Gastrocnemius medialis (tissue), 4 donors: Measurements from ENCODE around the gene ANHX. TPM values are rescaled to one million over a fixed set of nuclear protein-coding genes. Genes with fewer than 3 reads are reported as not detected.

Experiments
- ATAC-seq, 2 donors: fragments of 150-250 bp; one replicate each; pipeline ENCODE4 v1.9.1; 2016
- DNase-seq, 2 donors: peaks; one replicate each; pipeline ENCODE4 v3.0.0-alpha.2; 2019
- H3K27ac ChIP-seq, 4 donors: fragments of 200-600 bp; sonication (generic); 1 replicate in 1 of 4; 2 replicates in 3 of 4; pipeline ENCODE4 v1.5.1; 2016 to 2018; ENCODE audit warnings: mild to moderate bottlenecking in 2 of 4, moderate library complexity in 1 of 4
- H3K27me3 ChIP-seq, 3 donors: fragments of 200-600 bp; sonication (generic) in 2 of 3; 1 replicate in 1 of 3; 2 replicates in 2 of 3; pipeline versions ENCODE4 v1.5.1 to v1.6.0; 2016 to 2019; ENCODE audit warnings: mild to moderate bottlenecking in 1 of 3, moderate library complexity in 1 of 3
- H3K36me3 ChIP-seq, 2 donors: fragments of 200-600 bp; sonication (generic) in 1 of 2; one replicate each; pipeline ENCODE4 v1.5.1; 2017 to 2018
- H3K4me1 ChIP-seq, 2 donors: fragments of 200-600 bp; sonication (generic) in 1 of 2; one replicate each; pipeline ENCODE4 v1.5.1; 2016 to 2017; ENCODE audit warnings: mild to moderate bottlenecking in 2 of 2
- H3K4me3 ChIP-seq, 4 donors: fragments of 200-600 bp; sonication (generic) in 3 of 4; 1 replicate in 1 of 4; 2 replicates in 3 of 4; pipeline ENCODE4 v1.5.1; 2016 to 2019; ENCODE audit warnings: mild to moderate bottlenecking in 2 of 4
- H3K9me3 ChIP-seq, 3 donors: fragments of 200-600 bp; sonication (generic) in 2 of 3; 1 replicate in 1 of 3; 2 replicates in 2 of 3; pipeline ENCODE4 v1.5.1; 2016 to 2019
- POLR2A ChIP-seq, 2 donors: fragments of 450-650 bp; IDR thresholded peaks; one replicate each; pipeline ENCODE4 v1.6.1; 2017; ENCODE audit warnings: antibody characterized with exemption in 2 of 2, mild to moderate bottlenecking in 2 of 2, moderate library complexity in 2 of 2
- in situ Hi-C, 4 donors: fragments of 200-750 bp; cut with MboI; loops; one replicate each; pipeline versions ENCODE4 v1.15.0 to v1.8.0; 2017; ENCODE audit warnings: low sequenced_read_pairs in 4 of 4
- intact Hi-C: fragments of 100-400 bp; cut with DNase I; formaldehyde crosslinking; loops from one replicate; pipeline ENCODE4 v1.15.1; 2023; ENCODE audit warnings: low total_unique reads
- total RNA-seq, 4 donors: library from RNA; depleted of rRNA; stranded (reverse); fragments of >200 nt; gene quantifications; one replicate each; pipeline versions ENCODE4 v1.1.0 to v1.2.3, GENCODE V29; 2016
- TF ChIP-seq, protein P1 (sequence below), 5 experiments: fragments of 450-650 bp in 3 of 5; fragments of 200-600 bp in 2 of 5; sonication (generic) in 2 of 5; IDR thresholded peaks in 4 of 5; conservative IDR thresholded peaks in 1 of 5; 1 replicate in 4 of 5; 2 replicates in 1 of 5; pipeline ENCODE4 v1.5.1; 2016 to 2019; ENCODE audit warnings: antibody characterized with exemption in 5 of 5, mild to moderate bottlenecking in 3 of 5, moderate library complexity in 3 of 5

Gene ANHX
- total RNA-seq, 4 donors from 2014 or later: not detected

DNA sequence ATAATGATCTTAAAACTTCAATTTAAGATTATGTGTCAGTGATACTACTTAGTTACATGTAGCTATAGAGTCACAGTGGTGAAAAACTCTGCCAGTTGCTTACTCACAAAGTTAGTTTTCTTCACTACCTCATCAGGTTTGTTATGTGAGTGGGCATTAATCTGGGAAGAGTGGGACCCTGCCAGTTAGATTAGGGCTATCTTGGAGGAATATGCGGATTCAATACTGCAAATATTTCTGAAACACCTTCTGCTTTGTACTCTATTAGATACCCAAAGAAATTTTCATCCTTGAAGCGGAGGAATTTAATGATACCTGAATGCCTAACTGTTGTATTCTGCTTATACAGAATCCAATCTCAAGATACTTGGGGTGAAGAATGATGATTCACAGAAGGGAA, 29.3 kb downstream of the ANHX start:
- Histone ChIP-seq H3K36me3 (peaks cover 12 to 48% of the 10 kb centered on the region in 2 donors), H3K4me1 (no peaks in the 10 kb centered on the region), H3K9me3 (peaks cover 33 to 95% (median 61%) of the 10 kb centered on the region in 3 donors), H3K27me3 (no peaks in the 10 kb centered on the region), H3K4me3 (peak overlapping the region in 1 of 4 donors; percentile 38), H3K27ac (no peak overlapping the region)
- ATAC-seq (no peak), DNase-seq (no peak)
- in situ Hi-C loops: no loop called here
- TF ChIP-seq, protein P1, sequence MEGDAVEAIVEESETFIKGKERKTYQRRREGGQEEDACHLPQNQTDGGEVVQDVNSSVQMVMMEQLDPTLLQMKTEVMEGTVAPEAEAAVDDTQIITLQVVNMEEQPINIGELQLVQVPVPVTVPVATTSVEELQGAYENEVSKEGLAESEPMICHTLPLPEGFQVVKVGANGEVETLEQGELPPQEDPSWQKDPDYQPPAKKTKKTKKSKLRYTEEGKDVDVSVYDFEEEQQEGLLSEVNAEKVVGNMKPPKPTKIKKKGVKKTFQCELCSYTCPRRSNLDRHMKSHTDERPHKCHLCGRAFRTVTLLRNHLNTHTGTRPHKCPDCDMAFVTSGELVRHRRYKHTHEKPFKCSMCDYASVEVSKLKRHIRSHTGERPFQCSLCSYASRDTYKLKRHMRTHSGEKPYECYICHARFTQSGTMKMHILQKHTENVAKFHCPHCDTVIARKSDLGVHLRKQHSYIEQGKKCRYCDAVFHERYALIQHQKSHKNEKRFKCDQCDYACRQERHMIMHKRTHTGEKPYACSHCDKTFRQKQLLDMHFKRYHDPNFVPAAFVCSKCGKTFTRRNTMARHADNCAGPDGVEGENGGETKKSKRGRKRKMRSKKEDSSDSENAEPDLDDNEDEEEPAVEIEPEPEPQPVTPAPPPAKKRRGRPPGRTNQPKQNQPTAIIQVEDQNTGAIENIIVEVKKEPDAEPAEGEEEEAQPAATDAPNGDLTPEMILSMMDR (IDR thresholded peaks at IDR 0.05 in 4 of 5, conservative IDR thresholded peaks at IDR 0.05 in 1 of 5): no peak
- TF ChIP-seq POLR2A (IDR thresholded peaks at IDR 0.05): no peak
- intact Hi-C loops: no loop called here

DNA sequence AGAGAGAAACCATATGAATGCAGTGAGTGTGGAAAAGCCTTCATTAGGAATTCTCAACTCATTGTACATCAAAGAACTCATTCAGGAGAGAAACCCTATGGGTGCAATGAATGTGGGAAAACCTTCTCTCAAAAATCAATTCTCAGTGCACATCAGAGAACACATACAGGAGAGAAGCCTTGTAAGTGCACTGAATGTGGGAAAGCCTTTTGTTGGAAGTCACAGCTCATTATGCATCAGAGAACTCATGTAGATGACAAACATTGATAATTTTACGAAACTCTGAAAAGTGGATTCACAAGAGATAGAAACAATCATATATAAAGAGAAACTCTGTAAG, 31.4 kb downstream of the ANHX start:
- Histone ChIP-seq H3K27ac (no peak overlapping the region), H3K36me3 (peaks cover 12 to 60% of the 10 kb centered on the region in 2 donors), H3K4me1 (no peaks in the 10 kb centered on the region), H3K27me3 (no peaks in the 10 kb centered on the region), H3K9me3 (peaks cover 23 to 86% (median 60%) of the 10 kb centered on the region in 3 donors), H3K4me3 (peak overlapping the region in 2 of 4 donors; percentile 9 to 28)
- DNase-seq (no peak), ATAC-seq (no peak)
- TF ChIP-seq POLR2A (IDR thresholded peaks at IDR 0.05): no peak
- intact Hi-C loops: no loop called here
- in situ Hi-C loops: no loop called here

DNA sequence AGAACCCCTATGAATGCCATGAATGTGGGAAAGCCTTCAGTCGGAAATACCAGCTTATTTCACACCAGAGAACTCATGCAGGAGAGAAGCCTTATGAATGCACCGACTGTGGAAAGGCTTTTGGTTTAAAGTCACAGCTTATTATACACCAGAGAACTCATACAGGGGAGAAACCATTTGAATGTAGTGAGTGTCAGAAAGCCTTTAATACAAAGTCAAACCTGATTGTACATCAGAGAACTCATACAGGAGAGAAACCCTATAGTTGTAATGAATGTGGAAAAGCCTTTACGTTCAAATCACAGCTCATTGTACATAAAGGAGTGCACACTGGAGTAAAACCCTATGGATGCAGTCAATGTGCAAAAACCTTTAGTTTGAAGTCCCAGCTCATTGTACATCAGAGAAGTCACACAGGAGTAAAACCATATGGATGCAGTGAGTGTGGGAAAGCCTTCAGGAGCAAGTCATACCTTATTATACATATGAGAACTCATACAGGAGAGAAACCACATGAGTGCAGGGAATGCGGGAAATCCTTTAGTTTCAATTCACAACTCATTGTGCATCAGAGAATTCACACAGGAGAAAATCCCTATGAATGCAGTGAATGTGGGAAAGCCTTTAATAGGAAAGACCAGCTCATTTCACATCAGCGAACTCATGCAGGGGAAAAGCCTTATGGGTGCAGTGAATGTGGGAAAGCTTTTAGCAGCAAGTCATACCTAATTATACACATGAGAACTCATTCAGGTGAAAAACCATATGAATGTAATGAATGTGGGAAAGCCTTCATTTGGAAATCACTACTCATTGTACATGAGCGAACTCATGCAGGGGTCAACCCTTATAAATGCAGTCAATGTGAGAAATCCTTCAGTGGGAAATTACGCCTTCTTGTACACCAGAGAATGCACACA, 32.1 kb downstream of the ANHX start:
- Histone ChIP-seq H3K4me3 (peak overlapping the region in 2 of 4 donors; percentile 9 to 28), H3K27ac (no peak overlapping the region), H3K9me3 (peaks cover 23 to 84% (median 60%) of the 10 kb centered on the region in 3 donors), H3K27me3 (no peaks in the 10 kb centered on the region), H3K4me1 (no peaks in the 10 kb centered on the region), H3K36me3 (peaks cover 12 to 60% of the 10 kb centered on the region in 2 donors)
- DNase-seq (no peak), ATAC-seq (no peak)
- intact Hi-C loops (no loop called here), in situ Hi-C loops (no loop called here)
- TF ChIP-seq POLR2A (IDR thresholded peaks at IDR 0.05): no peak
- TF ChIP-seq, protein P1 (IDR thresholded peaks at IDR 0.05 in 4 of 5, conservative IDR thresholded peaks at IDR 0.05 in 1 of 5): no peak

DNA sequence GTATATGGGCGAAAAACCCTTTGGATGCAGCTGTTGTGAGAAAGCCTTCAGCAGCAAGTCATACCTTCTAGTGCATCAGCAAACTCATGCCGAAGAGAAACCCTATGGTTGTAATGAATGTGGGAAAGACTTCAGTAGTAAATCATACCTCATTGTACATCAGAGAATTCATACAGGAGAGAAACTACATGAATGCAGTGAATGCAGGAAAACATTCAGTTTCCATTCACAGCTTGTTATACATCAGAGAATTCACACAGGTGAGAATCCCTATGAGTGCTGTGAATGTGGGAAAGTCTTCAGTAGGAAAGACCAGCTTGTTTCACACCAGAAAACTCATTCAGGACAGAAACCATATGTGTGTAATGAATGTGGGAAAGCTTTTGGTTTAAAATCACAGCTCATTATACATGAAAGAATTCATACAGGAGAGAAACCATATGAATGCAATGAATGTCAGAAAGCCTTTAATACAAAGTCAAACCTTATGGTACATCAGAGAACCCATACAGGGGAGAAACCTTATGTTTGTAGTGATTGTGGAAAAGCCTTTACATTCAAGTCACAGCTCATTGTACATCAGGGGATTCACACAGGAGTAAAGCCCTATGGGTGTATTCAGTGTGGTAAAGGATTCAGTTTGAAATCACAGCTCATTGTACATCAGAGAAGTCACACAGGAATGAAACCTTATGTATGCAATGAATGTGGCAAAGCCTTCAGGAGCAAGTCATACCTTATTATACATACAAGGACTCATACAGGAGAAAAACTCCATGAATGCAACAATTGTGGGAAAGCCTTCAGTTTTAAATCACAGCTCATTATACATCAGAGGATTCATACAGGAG, 33.0 kb downstream of the ANHX start:
- intact Hi-C loops: no loop called here
- TF ChIP-seq, protein P1 (IDR thresholded peaks at IDR 0.05 in 4 of 5, conservative IDR thresholded peaks at IDR 0.05 in 1 of 5): no peak
- no peak for TF ChIP-seq POLR2A (IDR thresholded peaks at IDR 0.05)

DNA sequence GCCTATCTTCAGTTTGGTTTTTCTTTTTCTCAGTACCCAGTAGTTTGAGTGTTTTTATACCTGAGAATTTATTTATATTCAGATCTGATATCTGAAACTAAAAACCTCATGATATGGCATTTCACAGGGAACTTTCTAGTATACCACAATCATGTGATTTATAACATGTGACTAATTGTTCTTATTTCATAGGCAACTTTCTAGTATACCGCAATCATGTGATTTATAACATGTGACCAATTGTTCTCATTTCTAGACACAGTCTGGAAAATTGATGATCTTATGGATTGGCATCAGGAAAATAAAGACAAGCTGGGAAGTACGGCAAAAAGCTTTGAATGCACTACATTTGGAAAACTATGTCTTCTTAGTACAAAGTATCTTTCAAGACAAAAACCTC, 33.8 kb downstream of the ANHX start:
- Histone ChIP-seq H3K27ac (no peak overlapping the region), H3K27me3 (no peaks in the 10 kb centered on the region), H3K4me1 (no peaks in the 10 kb centered on the region), H3K9me3 (peaks cover 23 to 66% (median 54%) of the 10 kb centered on the region in 3 donors), H3K36me3 (peaks cover 12 to 61% of the 10 kb centered on the region in 2 donors), H3K4me3 (peak overlapping the region in 1 of 4 donors; percentile 28)
- intact Hi-C loops: no loop called here
- TF ChIP-seq, protein P1 (IDR thresholded peaks at IDR 0.05 in 4 of 5, conservative IDR thresholded peaks at IDR 0.05 in 1 of 5): no peak
- no peak for TF ChIP-seq POLR2A (IDR thresholded peaks at IDR 0.05)
- ATAC-seq: no peak
- no peak for DNase-seq
- in situ Hi-C loops: no loop called here

More for the DNA sequence above, 33.0 kb downstream of the ANHX start:
- no peak for ATAC-seq
- no peak for DNase-seq
- no peaks in the 10 kb centered on the region for H3K27me3 ChIP-seq
- H3K4me3 ChIP-seq: peak overlapping the region in 1 of 4 donors; percentile 28
- H3K36me3 ChIP-seq: peaks cover 12 to 60% of the 10 kb centered on the region in 2 donors
- no peaks in the 10 kb centered on the region for H3K4me1 ChIP-seq
- peaks cover 23 to 75% (median 54%) of the 10 kb centered on the region in 3 donors for H3K9me3 ChIP-seq
- in situ Hi-C loops: no loop called here
- H3K27ac ChIP-seq: no peak overlapping the region
